SIG-M5 treated with dmso at 0.1 percent for 504 hours (cell line): ENCODE results near the gene BMAL2.

ENCODE experiments used
- DNase-seq: peaks from one replicate; lab custom pipeline; 2025; ENCODE audit not compliant: unreplicated experiment; lab: John Stamatoyannopoulos, UW

The BMAL2 gene

DNA sequence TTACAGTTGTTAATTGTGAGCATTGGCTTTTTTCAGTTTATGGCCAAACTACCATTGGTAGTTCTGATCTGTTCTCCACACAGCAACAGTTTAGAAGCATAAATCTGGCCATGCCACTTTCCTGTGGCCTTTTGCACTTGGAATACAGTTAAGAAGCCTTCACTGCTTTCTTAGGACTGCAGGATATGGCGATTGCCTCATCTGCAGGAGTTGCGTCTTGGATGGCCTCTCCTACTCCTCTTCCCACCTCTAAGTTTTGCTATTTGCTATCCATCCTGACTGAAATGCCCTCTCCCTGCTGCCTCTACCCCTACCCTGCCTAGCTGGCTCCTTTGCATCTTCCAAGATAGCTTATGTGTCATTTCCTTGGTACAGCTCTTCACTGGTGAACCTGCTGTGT lies 12.8 kb upstream of the BMAL2 start:
- DNase-seq: no peak

- DNase-seq: no peak
Measured at GRCh38 chr12:27324530-27324929, 8.1 kb upstream of the BMAL2 start.

DNA sequence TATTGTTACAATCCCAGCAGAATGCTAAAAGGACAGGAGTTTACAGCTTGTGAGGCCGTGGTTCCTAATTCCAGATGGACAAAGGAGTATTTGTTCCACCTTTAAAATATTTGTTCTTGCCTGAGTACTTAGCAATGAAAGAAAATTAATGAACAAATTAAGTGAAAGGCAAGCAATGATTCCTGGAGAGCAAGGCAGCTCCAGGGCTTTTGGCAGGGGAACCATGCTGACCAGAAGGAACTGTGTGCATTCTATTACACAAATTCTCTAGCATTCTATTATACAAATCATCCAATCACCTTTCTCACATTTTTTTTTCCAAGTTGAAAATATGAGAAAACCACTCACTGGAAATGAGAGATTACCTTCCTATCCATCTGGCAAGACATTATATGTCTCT lies 1.8 kb upstream of the BMAL2 start:
- no peak for DNase-seq

DNA sequence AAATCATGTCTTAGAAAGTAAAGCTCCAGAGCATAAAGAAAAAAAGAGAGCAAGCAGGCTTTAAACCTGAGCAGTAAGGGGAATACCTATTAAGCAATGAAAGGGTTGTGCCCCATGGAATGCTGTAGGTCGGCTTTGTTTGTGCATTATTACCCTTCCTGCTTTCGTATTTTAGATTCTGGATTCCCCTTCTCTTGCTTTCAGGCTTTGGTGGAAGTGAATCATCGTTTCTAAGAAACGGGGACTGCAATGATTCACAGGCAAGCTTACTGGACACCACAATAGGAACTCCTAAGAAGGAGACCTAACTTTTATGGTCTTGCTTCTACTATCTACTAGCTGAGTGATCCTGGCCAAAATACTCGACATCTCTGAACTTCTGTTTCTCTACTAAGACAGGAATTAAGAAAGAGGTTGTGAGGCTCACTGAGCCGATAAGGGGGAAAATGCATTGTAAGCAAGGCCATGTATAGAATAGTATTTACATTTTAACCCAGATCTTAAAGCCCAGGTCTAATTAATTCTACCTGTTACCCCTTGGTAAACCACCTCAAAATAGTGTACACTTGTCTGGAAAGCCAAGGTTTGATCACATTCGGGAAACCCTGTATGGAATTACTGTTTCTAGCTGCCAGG lies 1.2 kb upstream of the BMAL2 start:
- DNase-seq: peak; percentile 82

- no peak for DNase-seq
Measured at GRCh38 chr12:27331927-27332324, 710 bp upstream of the BMAL2 start.

GRCh38 chr12:27332407-27332713 lies 276 bp upstream of the BMAL2 start:
- DNase-seq: no peak

GRCh38 chr12:27333403-27334009 lies 870 bp downstream of the BMAL2 start:
- peak; percentile 60 for DNase-seq

GRCh38 chr12:27334042-27334720 lies 1.5 kb downstream of the BMAL2 start:
- no peak for DNase-seq

GRCh38 chr12:27334721-27335082 lies 2.1 kb downstream of the BMAL2 start:
- DNase-seq: no peak

DNA sequence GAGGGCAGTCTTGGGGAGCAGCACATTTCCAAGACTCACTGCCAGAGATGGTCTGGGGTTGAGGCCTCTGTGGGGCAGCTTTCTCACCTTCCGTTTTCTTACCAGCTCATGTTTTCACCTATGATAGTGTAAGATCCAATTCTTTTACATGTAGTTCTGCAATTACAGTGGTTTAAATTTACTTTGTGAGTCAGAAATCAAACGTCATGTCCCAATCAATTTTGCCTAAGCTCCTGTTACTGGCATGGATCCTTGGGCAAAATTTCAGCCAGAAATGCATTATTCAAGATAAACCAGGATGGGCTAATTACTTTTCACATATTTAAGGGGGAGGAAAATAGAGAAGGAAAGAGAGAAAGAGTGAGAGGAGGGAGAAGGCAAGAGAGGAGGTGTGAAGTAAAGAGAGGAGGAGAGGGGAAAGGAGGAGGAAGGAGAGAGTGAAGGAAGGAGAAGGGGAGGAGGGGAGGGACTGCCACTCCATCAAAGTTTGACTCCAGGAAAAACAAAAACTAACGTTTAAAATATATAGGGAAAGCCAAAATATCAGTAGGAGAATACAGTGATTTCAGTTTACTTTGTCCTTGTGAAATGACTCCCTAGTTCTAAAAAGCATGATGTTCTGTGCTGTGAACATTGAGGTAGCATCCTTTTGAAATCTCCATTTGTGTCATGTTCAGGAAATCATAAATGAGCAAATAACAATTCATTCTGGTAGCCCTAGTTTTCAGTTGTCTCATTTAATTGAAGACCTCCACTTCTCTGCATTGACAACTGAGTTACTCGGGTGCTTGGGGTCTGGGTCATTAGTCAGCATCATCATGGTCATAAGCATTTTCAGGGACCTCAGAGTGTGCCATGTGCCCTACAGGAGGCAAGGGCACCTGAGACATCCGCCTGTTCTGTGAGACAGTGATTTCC lies 3.0 kb downstream of the BMAL2 start:
- DNase-seq: no peak

GRCh38 chr12:27336282-27336653 lies 3.6 kb downstream of the BMAL2 start:
- DNase-seq: no peak

DNA sequence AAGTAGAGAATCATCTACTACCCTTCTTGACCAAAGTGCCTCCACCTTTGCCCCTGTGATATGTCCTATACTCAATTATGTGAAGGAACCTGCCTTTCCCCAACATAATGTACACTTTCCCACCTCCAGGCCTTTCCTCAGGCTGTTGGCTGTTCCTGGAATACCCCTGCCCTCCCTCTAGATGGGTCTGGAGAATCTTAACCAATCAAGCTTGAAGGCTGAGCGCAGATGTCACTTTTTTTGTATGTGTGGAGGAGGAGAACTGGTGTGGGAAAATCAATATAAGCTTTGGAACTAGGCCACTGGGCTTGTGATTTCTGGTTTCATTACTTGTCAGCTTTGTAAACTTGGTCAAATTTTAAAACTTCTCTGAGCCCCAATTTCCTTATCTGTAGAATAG lies 4.7 kb downstream of the BMAL2 start:
- no peak for DNase-seq

- no peak for DNase-seq
Measured at GRCh38 chr12:27338473-27338872, 5.8 kb downstream of the BMAL2 start.

DNA sequence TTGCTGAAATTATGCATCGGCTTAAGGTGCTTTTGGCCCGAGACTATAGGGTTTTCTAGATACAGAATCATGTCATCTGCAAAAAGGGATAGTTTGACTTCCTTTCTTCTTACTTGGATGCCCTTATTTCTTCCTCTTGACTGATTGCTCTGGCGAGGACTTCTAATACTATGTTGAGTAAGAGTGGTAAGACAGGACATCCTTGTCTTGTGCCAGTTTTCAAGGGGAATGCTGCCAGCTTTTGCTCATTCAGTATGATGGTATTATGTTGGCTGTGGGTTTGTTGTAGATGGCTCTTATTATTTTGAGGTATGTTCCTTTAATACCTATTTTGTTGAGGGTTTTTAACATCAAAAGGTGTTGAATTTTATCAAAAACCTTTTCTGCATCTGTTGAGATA lies 8.3 kb downstream of the BMAL2 start:
- DNase-seq: no peak

- no peak for DNase-seq
Measured at GRCh38 chr12:27342536-27342935, 9.9 kb downstream of the BMAL2 start.

- DNase-seq: no peak
Measured at GRCh38 chr12:27343255-27344000, 10.8 kb downstream of the BMAL2 start.

DNA sequence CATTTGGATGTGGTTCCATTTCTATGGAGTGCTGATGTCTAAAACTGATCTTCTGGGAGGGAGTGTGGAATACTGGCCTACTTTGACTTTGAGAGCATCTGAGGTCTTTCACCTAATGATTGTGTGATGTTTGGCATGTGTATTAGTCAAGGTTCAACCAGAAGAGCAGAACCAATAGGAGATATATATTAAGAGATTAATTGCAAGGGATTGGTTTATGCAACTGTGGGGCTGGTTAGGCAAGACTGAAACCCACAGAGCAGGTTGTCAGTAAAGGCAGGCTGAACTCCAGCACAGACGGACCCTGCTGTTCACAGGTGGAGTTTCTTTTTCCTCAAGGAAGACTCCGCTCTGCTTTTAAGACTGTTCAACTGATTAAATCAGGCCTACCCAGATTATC lies 11.6 kb downstream of the BMAL2 start:
- DNase-seq: no peak

DNA sequence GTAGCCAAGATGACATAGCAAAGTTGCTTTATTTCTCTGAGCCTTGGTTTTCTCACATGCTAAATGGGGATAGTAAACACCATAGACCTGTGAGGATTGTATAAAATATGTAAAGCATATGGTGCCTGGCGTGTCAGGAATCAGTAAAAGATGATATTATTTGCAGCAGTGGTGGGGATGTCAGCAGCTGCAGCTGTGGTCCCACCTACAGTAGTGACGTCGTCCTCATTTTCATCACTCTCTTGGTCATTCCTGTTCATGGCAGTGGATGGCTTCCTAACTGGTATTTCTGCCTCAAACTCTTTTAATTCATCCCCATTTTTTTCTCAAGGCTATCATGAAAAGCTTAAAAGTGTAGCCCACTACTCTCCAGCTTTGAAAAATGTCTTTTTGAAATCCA lies 12.1 kb downstream of the BMAL2 start:
- no peak for DNase-seq

GRCh38 chr12:27345376-27345775 lies 12.7 kb downstream of the BMAL2 start:
- no peak for DNase-seq

GRCh38 chr12:27347779-27348178 lies 15.1 kb downstream of the BMAL2 start:
- no peak for DNase-seq

GRCh38 chr12:27351476-27351875 lies 18.8 kb downstream of the BMAL2 start:
- DNase-seq: no peak
